IMR-90 (cell line): ENCODE data around the gene KCNMB2. TPM values are rescaled to one million over a fixed set of nuclear protein-coding genes. Genes with fewer than 3 reads are reported as not detected.
A peak's percentile ranks its signal among the peaks of the same experiment; 100 is the strongest.

ENCODE experiments used
- ATAC-seq: fragments of 200-7000 bp; cut with Tn5 transposase; 2 replicates; pipeline ENCODE4 v1.9.1; 2020; ENCODE audit warnings: low read depth, mild to moderate bottlenecking, moderate library complexity
- BruUV-seq: library from RNA; stranded (reverse); fragments of 400-500 nt; replicated peaks from 2 replicates; lab custom pipeline; 2021; lab: Mats Ljungman, UMichigan
- CTCF ChIA-PET: fragments of 300-600 bp; formaldehyde crosslinking; extraction: SDS; loops from one replicate; lab custom pipeline; 2021; ENCODE audit warnings: antibody characterized with exemption; lab: Yijun Ruan, JAX
- POLR2A ChIA-PET: fragments of 300-600 bp; sonication (Branson Sonifier 250); formaldehyde crosslinking; loops from one replicate; lab custom pipeline; 2022; ENCODE audit warnings: antibody characterized with exemption; ENCODE audit not compliant: unreplicated experiment; lab: Charles Lee
- DNase-seq: peaks from one replicate; pipeline ENCODE4 v3.0.0; 2013
- H2AFZ ChIP-seq: replicated peaks from 2 replicates; pipeline ENCODE3; 2013; ENCODE audit warnings: low read length, mild to moderate bottlenecking; ENCODE audit not compliant: poor library complexity
- H2AK5ac ChIP-seq: 2 replicates; pipeline ENCODE4 v1.6.1; 2013; ENCODE audit warnings: low read depth, low read length, inconsistent platforms
- H2AK9ac ChIP-seq: replicated peaks from 2 replicates; pipeline ENCODE3; 2013; ENCODE audit warnings: mild to moderate bottlenecking, low read depth, low read length, moderate library complexity; ENCODE audit not compliant: poor library complexity
- H2BK120ac ChIP-seq: 2 replicates; pipeline ENCODE4 v1.6.1; 2013; ENCODE audit warnings: low read depth, low read length, inconsistent platforms
- H2BK15ac ChIP-seq: 3 replicates; pipeline ENCODE4 v1.6.1; 2013; ENCODE audit warnings: low read depth, low read length, inconsistent platforms
- H2BK20ac ChIP-seq: 2 replicates; pipeline ENCODE4 v1.6.1; 2013; ENCODE audit warnings: low read depth, mild to moderate bottlenecking, inconsistent platforms, low read length, moderate library complexity
- H2BK5ac ChIP-seq: 2 replicates; pipeline ENCODE4 v1.6.1; 2013; ENCODE audit warnings: mild to moderate bottlenecking, low read depth, low read length, inconsistent platforms; ENCODE audit not compliant: poor library complexity, severe bottlenecking
- H3K14ac ChIP-seq: replicated peaks from 2 replicates; pipeline ENCODE4 v1.6.1; 2013; ENCODE audit warnings: low read depth, low read length, inconsistent platforms
- H3K18ac ChIP-seq: 2 replicates; pipeline ENCODE4 v1.6.1; 2013; ENCODE audit warnings: low read depth, low read length, control low read depth
- H3K23ac ChIP-seq: 2 replicates; pipeline ENCODE4 v1.6.1; 2013; ENCODE audit warnings: low read depth, low read length, inconsistent platforms
- H3K27ac ChIP-seq: 2 replicates; pipeline ENCODE4 v1.5.1; 2013; ENCODE audit warnings: mild to moderate bottlenecking, control low read depth, low read length; ENCODE audit not compliant: insufficient read depth
- H3K27me3 ChIP-seq: 2 replicates; pipeline ENCODE4 v1.6.1; 2013; ENCODE audit warnings: low read length; ENCODE audit not compliant: control insufficient read depth, insufficient read depth
- H3K36me3 ChIP-seq: 2 replicates; pipeline ENCODE4 v1.6.1; 2013; ENCODE audit warnings: low read length, mixed read lengths; ENCODE audit not compliant: control insufficient read depth, insufficient read depth
- H3K4ac ChIP-seq: 2 replicates; pipeline ENCODE4 v1.6.1; 2013; ENCODE audit warnings: low read depth, low read length, inconsistent platforms
- H3K4me1 ChIP-seq: 2 replicates; pipeline ENCODE4 v1.6.1; 2013; ENCODE audit warnings: low read length, mixed read lengths; ENCODE audit not compliant: control insufficient read depth, insufficient read depth
- H3K4me2 ChIP-seq: 2 replicates; pipeline ENCODE4 v1.6.1; 2013; ENCODE audit warnings: low read depth, mild to moderate bottlenecking, control low read depth, low read length, moderate library complexity
- H3K4me3 ChIP-seq: 2 replicates; pipeline ENCODE4 v1.5.1; 2013; ENCODE audit warnings: low read depth, mild to moderate bottlenecking, control low read depth, low read length, moderate library complexity; ENCODE audit not compliant: insufficient read depth
- H3K56ac ChIP-seq: 2 replicates; pipeline ENCODE4 v1.6.1; 2013; ENCODE audit warnings: low read length, inconsistent platforms; ENCODE audit not compliant: insufficient read depth; ENCODE audit errors: extremely low read depth
- H3K79me1 ChIP-seq, 2 experiments: 2 replicates each; pipeline ENCODE4 v1.6.1; 2013; ENCODE audit warnings: low read length in 2 of 2, inconsistent platforms in 1 of 2, low read depth in 1 of 2
- H3K9ac ChIP-seq: 2 replicates; pipeline ENCODE4 v1.6.1; 2013; ENCODE audit warnings: low read depth, low read length, control low read depth
- H3K9me1 ChIP-seq: 2 replicates; pipeline ENCODE4 v1.6.1; 2013; ENCODE audit warnings: low read length, inconsistent platforms; ENCODE audit not compliant: insufficient read depth
- H3K9me3 ChIP-seq: 2 replicates; pipeline ENCODE4 v1.6.1; 2013; ENCODE audit warnings: low read length; ENCODE audit not compliant: control insufficient read depth, insufficient read depth
- H4K20me1 ChIP-seq: 2 replicates; pipeline ENCODE4 v1.6.1; 2013; ENCODE audit warnings: low read length, inconsistent platforms; ENCODE audit not compliant: insufficient read depth
- H4K5ac ChIP-seq: 2 replicates; pipeline ENCODE4 v1.6.1; 2013; ENCODE audit warnings: mild to moderate bottlenecking, low read depth, low read length, control low read depth
- H4K8ac ChIP-seq, 2 experiments: 2 replicates each; pipeline ENCODE4 v1.6.1; 2013; ENCODE audit warnings: low read depth in 2 of 2, low read length in 2 of 2, control low read depth in 1 of 2, inconsistent platforms in 1 of 2
- H4K91ac ChIP-seq: 2 replicates; pipeline ENCODE4 v1.6.1; 2013; ENCODE audit warnings: low read depth, low read length, inconsistent platforms; ENCODE audit not compliant: insufficient read depth
- BHLHE40 ChIP-seq: fragments of 150-350 bp; IDR thresholded peaks from 2 replicates; pipeline ENCODE4 v1.6.1; 2016; ENCODE audit warnings: mild to moderate bottlenecking, low read depth, low read length
- CHD1 ChIP-seq: IDR thresholded peaks from 2 replicates; pipeline ENCODE4 v1.6.1; 2012; ENCODE audit warnings: low read depth, low read length, improper control_type of control experiment
- FOS ChIP-seq: fragments of 150-350 bp; IDR thresholded peaks from 2 replicates; pipeline ENCODE4 v1.6.1; 2016; ENCODE audit warnings: low read depth, low read length
- MAFK ChIP-seq: IDR thresholded peaks from 2 replicates; pipeline ENCODE4 v1.6.1; 2012; ENCODE audit warnings: low read depth, low read length, improper control_type of control experiment
- MAZ ChIP-seq: IDR thresholded peaks from 2 replicates; pipeline ENCODE4 v1.6.1; 2012; ENCODE audit warnings: low read depth, mild to moderate bottlenecking, low read length, improper control_type of control experiment, moderate library complexity, borderline replicate concordance
- MXI1 ChIP-seq: IDR thresholded peaks from 2 replicates; pipeline ENCODE4 v1.6.1; 2012; ENCODE audit warnings: low read depth, mild to moderate bottlenecking, low read length, moderate library complexity, borderline replicate concordance
- NFE2L2 ChIP-seq: fragments of 150-350 bp; IDR thresholded peaks from 2 replicates; pipeline ENCODE4 v1.6.1; 2016; ENCODE audit warnings: low read depth, mild to moderate bottlenecking, low read length
- POLR2A ChIP-seq: IDR thresholded peaks from 2 replicates; pipeline ENCODE4 v1.6.1; 2012; ENCODE audit warnings: mild to moderate bottlenecking, low read depth, low read length
- RAD21 ChIP-seq: IDR thresholded peaks from 2 replicates; pipeline ENCODE4 v1.6.1; 2012; ENCODE audit warnings: low read length, improper control_type of control experiment
- RCOR1 ChIP-seq: IDR thresholded peaks from 2 replicates; pipeline ENCODE4 v1.6.1; 2012; ENCODE audit warnings: mild to moderate bottlenecking, low read length, improper control_type of control experiment; ENCODE audit not compliant: insufficient replicate concordance
- RFX5 ChIP-seq: IDR thresholded peaks from 2 replicates; pipeline ENCODE4 v1.8.0; 2012; ENCODE audit warnings: low read depth, mild to moderate bottlenecking, low read length, moderate library complexity
- SMC3 ChIP-seq: fragments of 150-350 bp; IDR thresholded peaks from 2 replicates; pipeline ENCODE4 v1.6.1; 2016; ENCODE audit warnings: low read depth, mild to moderate bottlenecking, antibody characterized with exemption, low read length, moderate library complexity
- WGBS, 2 experiments: methylation state at CpG; one replicate each; pipeline versions ENCODE4 v1.1.5 to v1.1.7; 2013; ENCODE audit warnings: missing lambda C conversion rate in 2 of 2; ENCODE audit not compliant: insufficient read length in 1 of 2; ENCODE audit errors: extremely low coverage in 2 of 2; 5-methylcytosine and 5-hydroxymethylcytosine counted together
- dilution Hi-C: fragments of 300-500 bp; cut with HindIII; formaldehyde crosslinking; loops from one replicate; pipeline ENCODE4 v1.14.3; 2018; ENCODE audit warnings: low sequenced_read_pairs; ENCODE audit not compliant: unreplicated experiment
- in situ Hi-C: fragments of 300-500 bp; cut with MboI; formaldehyde crosslinking; loops from 3 replicates; pipeline ENCODE4 v1.14.3; 2019; ENCODE audit warnings: low sequenced_read_pairs, inconsistent platforms, mixed read lengths
- intact Hi-C: fragments of 100-400 bp; cut with micrococcal nuclease; formaldehyde crosslinking; loops from 2 replicates; pipeline ENCODE4 v1.10.0; 2022
- polyA plus RNA-seq, 3 experiments: library from polyadenylated mRNA; depleted of rRNA; stranded (reverse); fragments of >200 nt; gene quantifications; 2 replicates each; pipeline ENCODE4 v1.2.3, GENCODE V29; 2012; ENCODE audit warnings: low replicate concordance in 1 of 3
- total RNA-seq: library from RNA; depleted of rRNA; stranded (reverse); fragments of >200 nt; gene quantifications from 2 replicates; pipeline ENCODE4 v1.2.3, GENCODE V29; 2012
- TF ChIP-seq, protein P1 (sequence below): fragments of 150-350 bp; IDR thresholded peaks from 2 replicates; pipeline ENCODE4 v1.6.1; 2016; ENCODE audit warnings: low read depth, mild to moderate bottlenecking, low read length, moderate library complexity, borderline replicate concordance
- TF ChIP-seq, protein P2 (sequence below): fragments of 150-350 bp; IDR thresholded peaks from 2 replicates; pipeline ENCODE4 v1.6.1; 2017; ENCODE audit warnings: mild to moderate bottlenecking, antibody characterized with exemption, low read length, low read depth
- TF ChIP-seq, protein P3 (sequence below): conservative IDR thresholded peaks from 2 replicates; pipeline ENCODE4 v1.5.1; 2012; ENCODE audit warnings: mild to moderate bottlenecking, low read depth, low read length, improper control_type of control experiment

Gene KCNMB2
- total and polyA plus RNA-seq, 2 of the 4 experiments (the other 2 are of a cell fraction) = not detected

DNA sequence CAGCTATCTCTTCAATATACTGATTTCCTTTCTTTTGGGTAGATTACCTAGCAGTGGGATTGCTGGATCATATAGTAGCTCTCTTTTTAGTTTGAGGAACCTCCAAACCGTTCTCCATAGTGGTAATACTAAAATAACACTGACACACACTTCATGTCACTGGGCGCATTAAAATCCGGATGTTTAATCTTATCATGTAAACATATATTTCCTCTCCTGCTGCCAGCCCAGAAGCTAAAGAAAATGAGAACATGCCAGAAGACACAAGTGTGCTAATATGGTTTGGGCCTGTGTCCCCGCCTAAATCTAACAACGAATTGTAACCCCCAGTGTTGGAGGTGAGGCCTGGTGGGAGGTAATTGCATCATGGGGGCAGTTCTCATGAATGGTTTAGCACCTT is 23.6 kb upstream of the KCNMB2 start:
- Histone ChIP-seq H3K4me3 (no peak overlapping the region), H3K27ac (no peak overlapping the region), H2BK120ac (no peak overlapping the region), H3K4me1 (no peaks in the 10 kb centered on the region; the same call in 1 of the 2 replicates), H4K20me1 (no peaks in the 10 kb centered on the region), H2AK9ac (no peak overlapping the region), H4K5ac (no peak overlapping the region), H2BK15ac (no peak overlapping the region), H3K9ac (no peak overlapping the region), H3K27me3 (no peaks in the 10 kb centered on the region), H3K4me2 (no peak overlapping the region), H2AFZ (no peak overlapping the region), H3K56ac (no peak overlapping the region), H3K4ac (no peak overlapping the region), H2AK5ac (no peak overlapping the region), H4K8ac (no peak overlapping the region), H4K91ac (no peak overlapping the region), H3K79me1 (no peaks in the 10 kb centered on the region), H3K9me3 (no peaks in the 10 kb centered on the region), H3K23ac (no peak overlapping the region), H3K36me3 (no peaks in the 10 kb centered on the region), H2BK5ac (no peak overlapping the region), H3K18ac (no peak overlapping the region), H3K14ac (no peak overlapping the region), H2BK20ac (no peak overlapping the region), H3K9me1 (no peaks in the 10 kb centered on the region)
- ATAC-seq (peak; percentile 63; the same call in 1 of the 2 replicates), DNase-seq (no peak)
- intact Hi-C loops (no loop called here), in situ Hi-C loops (no loop called here), dilution Hi-C loops (no loop called here)
- no CpG with 5 or more reads among the region's 5 CpGs for WGBS, 2 experiments
- TF ChIP-seq FOS (no peak), CHD1 (no peak), RCOR1 (no peak), RFX5 (no peak), NFE2L2 (no peak), MXI1 (no peak), MAZ (no peak), RAD21 (no peak), MAFK (no peak), BHLHE40 (no peak), POLR2A (no peak), SMC3 (no peak)
- TF ChIP-seq, protein P1, sequence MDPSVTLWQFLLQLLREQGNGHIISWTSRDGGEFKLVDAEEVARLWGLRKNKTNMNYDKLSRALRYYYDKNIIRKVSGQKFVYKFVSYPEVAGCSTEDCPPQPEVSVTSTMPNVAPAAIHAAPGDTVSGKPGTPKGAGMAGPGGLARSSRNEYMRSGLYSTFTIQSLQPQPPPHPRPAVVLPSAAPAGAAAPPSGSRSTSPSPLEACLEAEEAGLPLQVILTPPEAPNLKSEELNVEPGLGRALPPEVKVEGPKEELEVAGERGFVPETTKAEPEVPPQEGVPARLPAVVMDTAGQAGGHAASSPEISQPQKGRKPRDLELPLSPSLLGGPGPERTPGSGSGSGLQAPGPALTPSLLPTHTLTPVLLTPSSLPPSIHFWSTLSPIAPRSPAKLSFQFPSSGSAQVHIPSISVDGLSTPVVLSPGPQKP = no peak
- TF ChIP-seq, protein P2, sequence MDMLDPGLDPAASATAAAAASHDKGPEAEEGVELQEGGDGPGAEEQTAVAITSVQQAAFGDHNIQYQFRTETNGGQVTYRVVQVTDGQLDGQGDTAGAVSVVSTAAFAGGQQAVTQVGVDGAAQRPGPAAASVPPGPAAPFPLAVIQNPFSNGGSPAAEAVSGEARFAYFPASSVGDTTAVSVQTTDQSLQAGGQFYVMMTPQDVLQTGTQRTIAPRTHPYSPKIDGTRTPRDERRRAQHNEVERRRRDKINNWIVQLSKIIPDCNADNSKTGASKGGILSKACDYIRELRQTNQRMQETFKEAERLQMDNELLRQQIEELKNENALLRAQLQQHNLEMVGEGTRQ = no peak
- TF ChIP-seq, protein P3, sequence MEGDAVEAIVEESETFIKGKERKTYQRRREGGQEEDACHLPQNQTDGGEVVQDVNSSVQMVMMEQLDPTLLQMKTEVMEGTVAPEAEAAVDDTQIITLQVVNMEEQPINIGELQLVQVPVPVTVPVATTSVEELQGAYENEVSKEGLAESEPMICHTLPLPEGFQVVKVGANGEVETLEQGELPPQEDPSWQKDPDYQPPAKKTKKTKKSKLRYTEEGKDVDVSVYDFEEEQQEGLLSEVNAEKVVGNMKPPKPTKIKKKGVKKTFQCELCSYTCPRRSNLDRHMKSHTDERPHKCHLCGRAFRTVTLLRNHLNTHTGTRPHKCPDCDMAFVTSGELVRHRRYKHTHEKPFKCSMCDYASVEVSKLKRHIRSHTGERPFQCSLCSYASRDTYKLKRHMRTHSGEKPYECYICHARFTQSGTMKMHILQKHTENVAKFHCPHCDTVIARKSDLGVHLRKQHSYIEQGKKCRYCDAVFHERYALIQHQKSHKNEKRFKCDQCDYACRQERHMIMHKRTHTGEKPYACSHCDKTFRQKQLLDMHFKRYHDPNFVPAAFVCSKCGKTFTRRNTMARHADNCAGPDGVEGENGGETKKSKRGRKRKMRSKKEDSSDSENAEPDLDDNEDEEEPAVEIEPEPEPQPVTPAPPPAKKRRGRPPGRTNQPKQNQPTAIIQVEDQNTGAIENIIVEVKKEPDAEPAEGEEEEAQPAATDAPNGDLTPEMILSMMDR = no peak
- no TSS peak for BruUV-seq
- POLR2A ChIA-PET = no interaction called here
- CTCF ChIA-PET = no interaction called here
